ENCODE results near the gene PCCA. TPM values are rescaled to one million over a fixed set of nuclear protein-coding genes. Genes with fewer than 3 reads are reported as not detected.
"Not testable (repeated sequence)": the region's sequence is repeated elsewhere in the genome, so short reads cannot be mapped to it uniquely, and the experiment has no call there.

PCCA gene
- total and polyA plus RNA-seq, 4 donors = 30.1 to 160 (median 76.3) TPM

- Histone ChIP-seq H3K9ac (ENCODE audit: low read depth in 1 of 2, low read length in 2 of 2) (no peak overlapping the region), H3K27ac (ENCODE audit: low read depth in 1 of 2, low read length in 2 of 2) (peak overlapping the region; percentile 62 to 87), H3K27me3 (ENCODE audit: control insufficient read depth in 4 of 4, insufficient read depth in 4 of 4, low read length in 3 of 4) (no peaks in the 10 kb centered on the region), H3K4me3 (ENCODE audit: low read depth in 1 of 3, low read length in 3 of 3) (no peak overlapping the region), H3K9me3 (ENCODE audit: control insufficient read depth in 4 of 4, low read length in 3 of 4) (no peaks in the 10 kb centered on the region), H3K4me1 (ENCODE audit: control insufficient read depth in 4 of 4, insufficient read depth in 4 of 4, low read length in 3 of 4) (peaks cover 12 to 46% (median 21%) of the 10 kb centered on the region in 4 donors), H3K36me3 (ENCODE audit: control insufficient read depth in 4 of 4, insufficient read depth in 3 of 4, low read depth in 1 of 4, low read length in 3 of 4) (no peaks in the 10 kb centered on the region)
- WGBS = 100% methylated on average over 1 of the region's 1 CpG
- TF ChIP-seq ATF3 (IDR thresholded peaks at IDR 0.05) = no peak
- no peak for TF ChIP-seq GABPA (IDR thresholded peaks at IDR 0.05 in 1 of 2, conservative IDR thresholded peaks at IDR 0.05 in 1 of 2)
- no peak for TF ChIP-seq RXRA (IDR thresholded peaks at IDR 0.05)
- TF ChIP-seq HNF4A (conservative IDR thresholded peaks at IDR 0.05) = no peak
- TF ChIP-seq HNF4G (IDR thresholded peaks at IDR 0.05) = no peak
- TF ChIP-seq CTCF (IDR thresholded peaks at IDR 0.05; ENCODE audit: low read depth, low read length, missing input control) = no peak
- TF ChIP-seq FOXA2 (IDR thresholded peaks at IDR 0.05) = no peak
- no peak for DNase-seq (ENCODE audit: low spot score)
Observed at GRCh38 chr13:100097821-100098220, 8.9 kb downstream of the PCCA start.

- no peak for DNase-seq (ENCODE audit: low spot score)
- Histone ChIP-seq H3K27ac (ENCODE audit: low read depth in 1 of 2, low read length in 2 of 2) (peak overlapping the region; percentile 87), H3K4me1 (ENCODE audit: control insufficient read depth in 4 of 4, insufficient read depth in 4 of 4, low read length in 3 of 4) (peaks cover 12 to 40% (median 21%) of the 10 kb centered on the region in 4 donors), H3K36me3 (ENCODE audit: control insufficient read depth in 4 of 4, insufficient read depth in 3 of 4, low read depth in 1 of 4, low read length in 3 of 4) (no peaks in the 10 kb centered on the region), H3K4me3 (ENCODE audit: low read depth in 1 of 3, low read length in 3 of 3) (no peak overlapping the region), H3K27me3 (ENCODE audit: control insufficient read depth in 4 of 4, insufficient read depth in 4 of 4, low read length in 3 of 4) (no peaks in the 10 kb centered on the region), H3K9me3 (ENCODE audit: control insufficient read depth in 4 of 4, low read length in 3 of 4) (no peaks in the 10 kb centered on the region), H3K9ac (ENCODE audit: low read depth in 1 of 2, low read length in 2 of 2) (no peak overlapping the region)
- TF ChIP-seq HNF4A (conservative IDR thresholded peaks at IDR 0.05) (peak; percentile 10 to 52), SP1 (IDR thresholded peaks at IDR 0.05) (no peak), RAD21 (IDR thresholded peaks at IDR 0.05) (peak in 1 of 2 donors; percentile 9), RXRA (IDR thresholded peaks at IDR 0.05) (peak in 1 of 2 donors; percentile 74), EGR1 (IDR thresholded peaks at IDR 0.05; ENCODE audit: low read depth in 2 of 2) (no peak), ZBTB33 (IDR thresholded peaks at IDR 0.05) (peak; percentile 33), JUND (IDR thresholded peaks at IDR 0.05) (peak; percentile 61 to 82)
- WGBS = 84% methylated on average over 6 of the region's 6 CpGs
Observed at GRCh38 chr13:100098445-100099116, 9.7 kb downstream of the PCCA start.

GRCh38 chr13:100099117-100099445 is 10.2 kb downstream of the PCCA start:
- not testable (repeated sequence) for DNase-seq (ENCODE audit: low spot score)

More at GRCh38 chr13:100099117-100099445, 10.2 kb downstream of the PCCA start:
- H3K9me3 ChIP-seq (ENCODE audit: control insufficient read depth in 4 of 4, low read length in 3 of 4); H3K9ac ChIP-seq (ENCODE audit: low read depth in 1 of 2, low read length in 2 of 2); H3K27me3 ChIP-seq (ENCODE audit: control insufficient read depth in 4 of 4, insufficient read depth in 4 of 4, low read length in 3 of 4); H3K4me3 ChIP-seq (ENCODE audit: low read depth in 1 of 3, low read length in 3 of 3); H3K36me3 ChIP-seq (ENCODE audit: control insufficient read depth in 4 of 4, insufficient read depth in 3 of 4, low read depth in 1 of 4, low read length in 3 of 4): not testable (repeated sequence)
- H3K4me1 ChIP-seq (ENCODE audit: control insufficient read depth in 4 of 4, insufficient read depth in 4 of 4, low read length in 3 of 4) = peaks cover 12 to 40% (median 20%) of the 10 kb centered on the region in 4 donors
- peak overlapping the region; percentile 87 for H3K27ac ChIP-seq (ENCODE audit: low read depth in 1 of 2, low read length in 2 of 2)
- 69% methylated on average over 8 of the region's 8 CpGs for WGBS

Measured in liver (tissue), 9 donors.